ENCODE data around the gene AGFG2.

Gene AGFG2

DNA sequence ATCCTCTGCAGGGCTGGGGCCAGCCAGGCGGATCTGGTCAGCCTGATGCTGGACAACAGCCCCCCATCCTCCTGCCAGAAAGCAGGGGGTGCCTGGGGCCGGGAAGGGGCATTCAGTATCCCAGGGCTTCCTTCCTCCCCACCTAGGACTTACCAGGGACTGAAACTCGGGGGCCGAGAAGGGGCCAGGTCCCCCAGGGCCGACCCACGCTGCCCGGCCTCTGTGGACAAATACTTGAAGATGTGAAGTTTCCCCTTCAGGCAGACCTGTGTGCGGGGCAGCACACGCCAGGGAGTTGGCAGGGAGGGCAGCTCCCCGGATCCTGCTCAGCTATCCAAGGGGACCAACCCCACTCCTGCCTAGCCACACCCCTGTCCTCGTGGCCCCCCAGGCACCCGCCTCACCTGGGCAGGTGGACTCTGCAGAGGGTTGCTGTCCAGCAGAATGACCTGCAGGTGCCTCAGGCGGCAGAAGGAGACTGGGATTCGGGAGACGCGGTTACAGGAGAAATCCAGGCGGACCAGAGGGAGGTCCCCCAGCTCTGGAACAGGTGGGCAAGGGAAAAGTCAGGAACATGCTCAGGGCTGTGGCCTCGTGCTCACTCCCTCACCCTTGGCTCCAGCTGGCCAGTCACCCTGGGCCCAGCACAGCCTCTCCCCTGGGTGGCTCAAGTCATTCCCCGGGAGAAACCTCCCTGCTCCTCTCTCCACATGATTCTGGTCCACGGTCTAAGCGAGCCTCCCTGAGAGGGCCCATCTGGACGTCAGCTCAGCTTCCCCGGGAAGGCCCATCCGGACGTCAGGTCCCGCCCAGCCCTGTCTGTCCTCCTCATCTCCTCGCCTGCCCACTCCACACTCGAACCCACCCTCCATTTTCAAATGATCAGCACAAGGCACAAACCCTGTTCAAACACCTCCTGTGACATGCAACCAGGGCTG, 39.5 kb downstream of the AGFG2 start:
- no peaks in the 10 kb centered on the region for H3K9me3 ChIP-seq (ENCODE audit: control insufficient read depth, low read length)
- no peak overlapping the region for H3K4me3 ChIP-seq (ENCODE audit: insufficient read depth, low read depth, low read length)
- peaks cover 7% of the 10 kb centered on the region for H3K4me1 ChIP-seq (ENCODE audit: control insufficient read depth, insufficient read depth, low read length)
- H3K27me3 ChIP-seq (ENCODE audit: control insufficient read depth, insufficient read depth, low read length, poor library complexity, severe bottlenecking) = no peaks in the 10 kb centered on the region
- H3K36me3 ChIP-seq (ENCODE audit: control insufficient read depth, insufficient read depth, low read length) = peaks cover 12% of the 10 kb centered on the region
- H3K27ac ChIP-seq (ENCODE audit: insufficient read depth, low read depth, low read length, poor library complexity, severe bottlenecking) = no peak overlapping the region
- WGBS, 2 experiments = 94 to 96% methylated on average over 28 of the region's 28 CpGs

DNA sequence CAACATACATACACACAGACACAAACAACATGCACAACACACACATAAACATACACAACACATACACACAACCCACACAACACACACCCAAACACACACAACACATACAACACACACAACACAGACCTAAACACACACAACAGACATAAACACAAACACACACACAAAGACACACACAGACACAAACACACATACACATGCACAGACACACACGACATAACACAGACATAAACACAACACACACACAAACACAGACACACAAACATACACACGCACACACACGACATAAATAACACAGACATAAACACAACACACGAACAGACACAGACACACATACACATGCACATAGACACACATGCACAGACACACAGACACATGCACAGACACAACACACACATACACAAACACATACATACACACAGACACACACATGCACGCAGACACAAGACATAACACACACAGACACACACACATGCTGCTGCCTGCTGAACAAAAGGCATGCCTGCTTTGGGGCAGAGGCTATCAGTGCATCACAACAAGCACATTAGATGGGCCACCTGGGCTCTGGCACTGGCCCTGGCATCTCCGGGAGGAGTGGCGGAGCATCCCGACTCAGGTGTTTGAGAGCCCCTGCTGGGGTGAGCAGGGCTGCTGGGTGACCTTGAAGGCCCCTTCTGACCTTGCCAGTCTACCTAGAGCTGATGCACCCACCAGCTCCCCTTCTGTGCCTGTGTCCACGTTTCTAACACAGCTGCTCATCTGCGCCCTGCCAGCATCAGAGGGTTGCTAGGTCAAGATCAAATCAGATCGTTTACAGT, 41.7 kb downstream of the AGFG2 start:
- Histone ChIP-seq H3K27ac (ENCODE audit: insufficient read depth, low read depth, low read length, poor library complexity, severe bottlenecking) (no peak overlapping the region), H3K27me3 (ENCODE audit: control insufficient read depth, insufficient read depth, low read length, poor library complexity, severe bottlenecking) (no peaks in the 10 kb centered on the region), H3K36me3 (ENCODE audit: control insufficient read depth, insufficient read depth, low read length) (peaks cover 12% of the 10 kb centered on the region), H3K4me3 (ENCODE audit: insufficient read depth, low read depth, low read length) (no peak overlapping the region), H3K4me1 (ENCODE audit: control insufficient read depth, insufficient read depth, low read length) (peaks cover 18% of the 10 kb centered on the region), H3K9me3 (ENCODE audit: control insufficient read depth, low read length) (no peaks in the 10 kb centered on the region)
- WGBS, 2 experiments = 92 to 95% methylated on average over 11 of the region's 11 CpGs

DNA sequence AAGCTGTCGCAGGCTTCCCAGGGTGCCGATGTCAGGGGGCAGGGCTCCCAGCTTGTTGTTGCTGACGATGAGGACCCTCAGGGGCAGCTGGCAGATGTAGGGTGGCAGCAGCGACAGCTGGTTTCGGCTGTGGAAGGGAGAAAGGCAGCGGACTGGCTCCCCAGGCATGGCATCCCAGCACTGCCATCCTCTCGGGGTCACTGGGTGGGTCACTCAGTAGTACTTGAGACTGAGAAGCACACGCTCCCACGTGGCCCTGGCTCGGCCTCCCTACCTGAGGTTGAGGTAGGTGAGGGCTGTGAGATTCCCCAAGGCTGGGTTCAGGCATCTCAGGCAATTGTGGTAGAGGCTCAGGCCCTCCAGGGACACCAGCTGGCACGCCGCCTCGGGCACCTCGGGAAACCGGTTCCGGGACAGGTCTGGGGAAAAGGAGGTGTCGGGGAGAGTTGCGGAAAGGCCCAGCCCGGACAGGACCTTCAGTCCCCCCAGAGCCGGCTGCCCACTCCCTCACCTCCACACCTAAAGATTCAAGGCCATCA, 43.1 kb downstream of the AGFG2 start:
- H3K4me1 ChIP-seq (ENCODE audit: control insufficient read depth, insufficient read depth, low read length) = peaks cover 18% of the 10 kb centered on the region
- no peaks in the 10 kb centered on the region for H3K27me3 ChIP-seq (ENCODE audit: control insufficient read depth, insufficient read depth, low read length, poor library complexity, severe bottlenecking)
- no peak overlapping the region for H3K27ac ChIP-seq (ENCODE audit: insufficient read depth, low read depth, low read length, poor library complexity, severe bottlenecking)
- WGBS, 2 experiments = 93 to 96% methylated on average over 20 of the region's 20 CpGs
- H3K36me3 ChIP-seq (ENCODE audit: control insufficient read depth, insufficient read depth, low read length) = peaks cover 12% of the 10 kb centered on the region
- no peaks in the 10 kb centered on the region for H3K9me3 ChIP-seq (ENCODE audit: control insufficient read depth, low read length)
- no peak overlapping the region for H3K4me3 ChIP-seq (ENCODE audit: insufficient read depth, low read depth, low read length)

DNA sequence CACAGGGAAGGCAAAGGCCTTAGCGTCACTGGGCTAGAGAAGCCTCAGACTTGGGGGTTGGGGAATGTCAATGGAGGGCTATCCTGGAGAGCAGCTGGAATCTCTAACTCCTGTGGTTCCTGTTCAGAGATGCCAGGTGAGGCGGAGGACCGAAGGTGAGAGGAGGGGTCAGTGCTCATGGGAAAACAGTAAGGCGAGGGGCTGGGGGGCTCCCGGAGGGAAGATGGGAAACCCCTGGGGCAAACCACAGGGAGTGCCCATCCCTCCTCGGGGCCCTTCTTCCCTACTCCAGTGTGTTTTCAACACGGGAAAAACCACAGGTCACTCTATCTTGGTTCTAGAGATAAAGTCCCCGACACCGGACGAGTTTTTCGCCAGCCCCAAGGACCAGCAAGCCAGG, 43.6 kb downstream of the AGFG2 start:
- H3K27ac ChIP-seq (ENCODE audit: insufficient read depth, low read depth, low read length, poor library complexity, severe bottlenecking) = no peak overlapping the region
- H3K36me3 ChIP-seq (ENCODE audit: control insufficient read depth, insufficient read depth, low read length) = peaks cover 12% of the 10 kb centered on the region
- no peak overlapping the region for H3K4me3 ChIP-seq (ENCODE audit: insufficient read depth, low read depth, low read length)
- H3K4me1 ChIP-seq (ENCODE audit: control insufficient read depth, insufficient read depth, low read length) = peaks cover 18% of the 10 kb centered on the region
- 91 to 93% methylated on average over 11 of the region's 11 CpGs for WGBS, 2 experiments
- no peaks in the 10 kb centered on the region for H3K9me3 ChIP-seq (ENCODE audit: control insufficient read depth, low read length)
- no peaks in the 10 kb centered on the region for H3K27me3 ChIP-seq (ENCODE audit: control insufficient read depth, insufficient read depth, low read length, poor library complexity, severe bottlenecking)

- H3K4me3 ChIP-seq (ENCODE audit: insufficient read depth, low read depth, low read length) = no peak overlapping the region
- H3K27ac ChIP-seq (ENCODE audit: insufficient read depth, low read depth, low read length, poor library complexity, severe bottlenecking) = no peak overlapping the region
- no peaks in the 10 kb centered on the region for H3K9me3 ChIP-seq (ENCODE audit: control insufficient read depth, low read length)
- H3K4me1 ChIP-seq (ENCODE audit: control insufficient read depth, insufficient read depth, low read length) = peaks cover 18% of the 10 kb centered on the region
- H3K36me3 ChIP-seq (ENCODE audit: control insufficient read depth, insufficient read depth, low read length) = peaks cover 12% of the 10 kb centered on the region
- no peaks in the 10 kb centered on the region for H3K27me3 ChIP-seq (ENCODE audit: control insufficient read depth, insufficient read depth, low read length, poor library complexity, severe bottlenecking)
- 60 to 69% methylated on average over 23 of the region's 23 CpGs for WGBS, 2 experiments
Measured at GRCh38 chr7:100583132-100584053, 44.4 kb downstream of the AGFG2 start.

DNA sequence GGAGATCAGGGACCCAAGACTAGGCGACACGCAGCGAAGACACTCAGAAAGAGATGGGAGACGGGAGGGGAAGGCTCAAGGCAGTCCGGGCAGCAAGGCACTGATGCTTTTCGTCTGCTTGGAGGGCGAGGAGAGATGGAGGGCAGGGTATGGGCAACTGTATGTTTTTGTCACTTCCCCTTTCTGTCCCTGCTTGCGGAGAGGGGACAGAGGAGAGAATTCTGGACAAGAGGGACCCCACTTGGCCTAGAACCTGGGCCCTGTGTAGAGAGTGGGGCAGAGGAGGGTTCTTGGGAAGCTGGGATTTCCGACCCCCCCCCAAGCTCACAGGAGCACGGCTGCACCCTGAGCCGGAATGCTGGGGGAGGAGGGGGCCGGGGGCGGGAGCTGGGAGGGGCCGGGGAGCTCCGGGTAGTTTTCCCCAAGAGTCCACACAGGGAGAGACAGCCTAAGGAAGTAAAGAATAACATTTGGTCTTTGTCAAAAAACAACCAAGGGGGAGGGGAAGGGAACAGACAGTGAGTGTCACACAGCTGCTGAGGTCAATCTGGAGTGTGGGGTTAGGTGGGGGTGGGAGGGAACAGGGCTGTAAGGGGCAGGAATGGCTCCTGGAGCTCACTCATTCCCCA, 45.2 kb downstream of the AGFG2 start:
- no peak overlapping the region for H3K27ac ChIP-seq (ENCODE audit: insufficient read depth, low read depth, low read length, poor library complexity, severe bottlenecking)
- peaks cover 20% of the 10 kb centered on the region for H3K4me1 ChIP-seq (ENCODE audit: control insufficient read depth, insufficient read depth, low read length)
- H3K36me3 ChIP-seq (ENCODE audit: control insufficient read depth, insufficient read depth, low read length) = peaks cover 12% of the 10 kb centered on the region
- WGBS, 2 experiments = 41 to 43% methylated on average over 12 to 15 of the region's 15 CpGs
- no peaks in the 10 kb centered on the region for H3K27me3 ChIP-seq (ENCODE audit: control insufficient read depth, insufficient read depth, low read length, poor library complexity, severe bottlenecking)
- peak overlapping the region; percentile 75 for H3K4me3 ChIP-seq (ENCODE audit: insufficient read depth, low read depth, low read length)
- H3K9me3 ChIP-seq (ENCODE audit: control insufficient read depth, low read length) = no peaks in the 10 kb centered on the region

GRCh38 chr7:100584683-100585510, 45.9 kb downstream of the AGFG2 start:
- peaks cover 12% of the 10 kb centered on the region for H3K36me3 ChIP-seq (ENCODE audit: control insufficient read depth, insufficient read depth, low read length)
- H3K4me3 ChIP-seq (ENCODE audit: insufficient read depth, low read depth, low read length) = peak overlapping the region; percentile 75
- WGBS, 2 experiments = 6 to 8% methylated on average over 20 of the region's 20 CpGs
- no peaks in the 10 kb centered on the region for H3K27me3 ChIP-seq (ENCODE audit: control insufficient read depth, insufficient read depth, low read length, poor library complexity, severe bottlenecking)
- H3K4me1 ChIP-seq (ENCODE audit: control insufficient read depth, insufficient read depth, low read length) = peaks cover 27% of the 10 kb centered on the region
- peak overlapping the region; percentile 62 for H3K27ac ChIP-seq (ENCODE audit: insufficient read depth, low read depth, low read length, poor library complexity, severe bottlenecking)
- no peaks in the 10 kb centered on the region for H3K9me3 ChIP-seq (ENCODE audit: control insufficient read depth, low read length)

DNA sequence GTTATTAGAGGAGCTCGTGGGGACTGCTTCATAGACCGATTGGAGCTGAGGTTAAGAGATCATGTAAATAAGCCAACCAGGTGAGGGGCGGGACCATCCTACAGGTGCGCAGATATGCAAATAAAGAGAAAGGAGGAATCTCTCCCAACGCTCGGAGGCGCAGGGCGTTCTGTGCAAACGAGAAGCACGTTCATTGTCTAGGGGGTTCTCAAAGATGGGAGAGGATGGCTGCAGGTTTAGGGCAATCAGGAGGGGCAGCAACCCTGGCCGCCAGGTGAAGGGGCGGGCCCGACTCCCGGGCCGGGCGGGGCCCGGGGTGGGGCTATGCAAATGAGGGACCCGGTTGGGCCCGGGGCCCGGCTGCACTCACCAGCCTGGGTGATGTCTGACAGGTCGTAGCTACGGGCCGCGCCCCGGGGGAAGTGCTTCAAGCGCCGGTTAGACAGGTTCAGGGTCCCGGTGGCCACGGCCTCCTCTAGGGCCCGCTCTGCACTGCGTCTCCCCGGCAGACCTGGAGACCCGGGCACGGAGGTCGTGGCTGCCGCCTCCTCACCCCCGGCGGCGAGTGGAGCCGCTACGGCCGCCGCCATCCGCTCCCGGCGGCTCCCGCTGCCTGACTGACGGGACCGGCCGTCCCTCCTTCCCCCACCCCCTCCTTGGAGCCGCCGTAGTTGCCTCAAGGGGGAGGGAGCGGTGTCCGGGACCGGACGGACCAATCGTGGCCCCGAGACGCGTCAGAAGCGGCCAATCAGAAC, 46.7 kb downstream of the AGFG2 start, which contains the start of gene LRCH4:
Gene LRCH4, minus strand, starts transcription at position 619 of the 755 bp plus-strand sequence. Its CDS starts 29 bp downstream, at position 590.
- Histone ChIP-seq H3K9me3 (ENCODE audit: control insufficient read depth, low read length) (no peaks in the 10 kb centered on the region), H3K4me3 (ENCODE audit: insufficient read depth, low read depth, low read length) (peak within 1 kb of the TSS; percentile 84), H3K36me3 (ENCODE audit: control insufficient read depth, insufficient read depth, low read length) (peaks cover 5% of the 10 kb centered on the region), H3K27me3 (ENCODE audit: control insufficient read depth, insufficient read depth, low read length, poor library complexity, severe bottlenecking) (no peaks in the 10 kb centered on the region), H3K4me1 (ENCODE audit: control insufficient read depth, insufficient read depth, low read length) (peaks cover 31% of the 10 kb centered on the region), H3K27ac (ENCODE audit: insufficient read depth, low read depth, low read length, poor library complexity, severe bottlenecking) (peak within 1 kb of the TSS; percentile 68)
- WGBS, 2 experiments = 0% methylated on average over 61 of the region's 61 CpGs

Data from ectodermal cell (in vitro differentiated cells).